ENCODE data around the gene HSPG2.
A peak's percentile ranks its signal among the peaks of the same experiment; 100 is the strongest.
"Not testable (repeated sequence)": the region's sequence is repeated elsewhere in the genome, so short reads cannot be mapped to it uniquely, and the experiment has no call there.

Gene HSPG2

DNA sequence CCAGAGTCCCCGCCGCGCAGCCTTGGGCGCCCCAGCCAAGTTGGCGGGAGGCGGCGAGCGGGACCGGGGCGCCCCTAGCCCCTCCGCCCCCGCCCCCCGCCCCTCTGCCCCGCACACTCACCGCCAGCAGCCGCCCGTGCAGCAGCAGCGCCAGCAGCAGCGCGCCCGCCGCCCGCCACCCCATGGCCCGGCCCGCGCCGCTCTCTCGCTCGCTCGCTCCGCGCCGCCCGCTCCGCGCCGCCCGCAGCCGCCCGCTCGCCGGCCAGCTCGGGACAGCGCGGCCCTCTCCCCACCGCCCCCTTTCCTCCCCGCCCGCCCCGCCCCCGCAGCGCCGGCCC, at the start of gene HSPG2:
HSPG2 (minus strand) TSS at position 277 of the 338 bp plus-strand sequence; CDS start at position 184, 93 bp downstream.
- no peak for DNase-seq (ENCODE audit: low read depth, low spot score)

DNA sequence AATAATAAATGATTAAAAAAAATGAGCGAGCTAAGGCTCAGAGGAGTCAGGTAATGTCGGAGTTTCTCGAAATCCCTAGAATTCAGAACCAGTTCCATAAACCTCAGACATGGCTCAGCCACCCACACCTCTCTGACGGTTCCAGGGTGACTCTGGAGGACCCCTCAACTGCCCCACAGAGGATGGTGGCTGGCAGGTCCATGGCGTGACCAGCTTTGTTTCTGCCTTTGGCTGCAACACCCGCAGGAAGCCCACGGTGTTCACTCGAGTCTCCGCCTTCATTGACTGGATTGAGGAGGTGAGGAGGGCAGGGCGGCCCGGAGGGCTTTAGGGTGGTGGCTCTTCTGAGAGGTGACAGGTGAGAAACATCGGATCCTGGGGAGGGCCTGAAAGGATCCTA, 49.3 kb upstream of the HSPG2 start:
- not testable (repeated sequence) for DNase-seq (ENCODE audit: low read depth, low spot score)

DNA sequence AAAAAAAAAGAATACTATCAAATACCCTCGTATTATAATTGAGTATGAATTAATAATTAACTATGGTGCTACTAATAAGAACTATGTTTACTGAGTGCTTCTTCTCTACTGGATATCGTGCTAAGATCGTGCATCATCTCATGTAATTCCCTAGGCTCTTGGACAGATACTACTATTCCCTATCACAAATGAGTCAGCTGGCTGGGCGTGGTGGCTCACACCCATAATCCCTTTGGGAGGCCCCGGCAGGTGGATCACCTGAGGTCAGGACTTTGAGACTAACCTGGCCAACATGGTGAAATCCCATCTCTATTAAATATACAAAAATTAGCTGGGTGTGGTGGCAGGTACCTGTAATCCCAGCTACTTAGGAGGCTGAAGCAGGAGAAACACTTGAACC, 48.8 kb upstream of the HSPG2 start:
- DNase-seq (ENCODE audit: low read depth, low spot score), result not testable (repeated sequence)

DNA sequence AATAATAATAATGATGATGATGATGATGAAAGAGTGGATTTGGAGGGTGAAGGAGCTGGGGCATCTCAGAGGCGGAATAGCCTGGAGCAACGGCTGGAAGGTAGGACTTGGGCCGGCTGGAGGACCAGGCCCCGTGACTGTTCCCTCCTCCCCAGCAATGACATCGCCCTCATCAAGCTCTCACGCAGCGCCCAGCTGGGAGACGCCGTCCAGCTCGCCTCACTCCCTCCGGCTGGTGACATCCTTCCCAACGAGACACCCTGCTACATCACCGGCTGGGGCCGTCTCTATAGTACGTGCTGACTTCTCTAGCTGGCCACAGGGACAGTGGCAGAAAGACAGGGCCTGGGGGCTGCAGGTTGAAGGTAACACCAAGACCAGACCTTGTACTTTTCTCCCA, 46.4 kb upstream of the HSPG2 start:
- DNase-seq (ENCODE audit: low read depth, low spot score), result not testable (repeated sequence)

DNA sequence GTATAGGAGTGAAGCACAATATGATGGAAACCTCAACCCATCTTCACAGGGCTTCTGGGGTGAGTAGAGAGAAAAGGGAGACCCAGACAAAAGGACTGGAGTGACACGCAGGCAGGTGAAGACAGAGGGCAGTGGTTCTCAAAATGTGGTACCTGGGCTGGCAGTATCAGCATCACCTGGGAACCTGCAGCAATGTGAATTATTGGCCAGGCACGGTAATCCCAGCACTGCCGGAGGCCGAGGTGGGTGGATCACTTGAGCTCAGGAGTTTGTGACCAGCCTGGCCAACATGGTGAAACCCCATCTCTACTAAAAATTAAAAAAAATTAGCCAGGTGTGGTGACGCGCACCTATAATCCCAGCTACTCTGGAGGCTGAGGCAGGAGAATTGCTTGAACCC, 45.0 kb upstream of the HSPG2 start:
- DNase-seq (ENCODE audit: low read depth, low spot score), result not testable (repeated sequence)

DNA sequence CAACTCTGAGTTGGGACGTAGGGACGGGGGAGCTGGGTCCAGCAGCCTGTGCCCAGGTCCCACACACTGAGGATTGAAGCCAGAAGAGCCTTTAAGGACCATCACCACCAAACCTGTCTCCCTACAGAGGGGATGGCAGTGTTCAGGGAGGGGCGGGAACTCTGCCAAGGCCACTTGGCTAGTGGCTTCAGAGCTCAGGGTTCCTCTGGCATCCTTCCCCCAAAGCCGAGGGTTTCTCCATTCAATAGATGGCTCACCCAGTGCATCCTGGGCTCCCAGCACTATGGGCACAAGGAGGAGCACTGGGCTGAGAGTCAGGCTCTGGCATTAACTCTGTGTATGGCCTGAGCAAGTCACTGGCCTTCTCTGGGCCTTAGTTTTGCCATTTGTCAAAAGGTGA, 44.1 kb upstream of the HSPG2 start:
- DNase-seq (ENCODE audit: low read depth, low spot score), result not testable (repeated sequence)

DNA sequence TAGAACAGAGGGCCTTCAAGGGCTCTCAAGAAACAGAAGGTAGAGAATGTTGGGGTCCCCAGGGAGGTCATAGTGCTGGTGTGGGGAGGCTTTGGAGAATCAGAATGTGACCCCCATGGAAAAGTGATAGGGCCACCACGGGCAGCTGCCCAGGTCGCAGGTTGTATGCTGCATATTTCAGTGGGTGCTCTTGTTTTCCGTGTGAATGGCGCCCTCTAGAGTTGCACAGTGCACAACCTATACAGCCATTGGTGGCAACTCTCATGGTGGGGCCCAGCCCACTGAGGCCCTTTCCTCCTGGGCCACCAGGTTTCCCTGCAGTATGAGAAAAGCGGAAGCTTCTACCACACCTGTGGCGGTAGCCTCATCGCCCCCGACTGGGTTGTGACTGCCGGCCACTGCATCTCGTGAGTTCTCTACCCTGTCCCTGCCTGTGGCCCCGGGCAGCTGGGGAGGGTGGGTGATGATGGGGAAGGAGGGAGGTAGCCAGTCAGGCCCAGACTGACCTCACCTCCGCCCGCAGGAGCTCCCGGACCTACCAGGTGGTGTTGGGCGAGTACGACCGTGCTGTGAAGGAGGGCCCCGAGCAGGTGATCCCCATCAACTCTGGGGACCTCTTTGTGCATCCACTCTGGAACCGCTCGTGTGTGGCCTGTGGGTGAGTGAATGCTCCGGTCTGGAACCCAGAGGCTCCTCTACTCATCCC, 43.6 kb upstream of the HSPG2 start:
- DNase-seq (ENCODE audit: low read depth, low spot score), result not testable (repeated sequence)

DNA sequence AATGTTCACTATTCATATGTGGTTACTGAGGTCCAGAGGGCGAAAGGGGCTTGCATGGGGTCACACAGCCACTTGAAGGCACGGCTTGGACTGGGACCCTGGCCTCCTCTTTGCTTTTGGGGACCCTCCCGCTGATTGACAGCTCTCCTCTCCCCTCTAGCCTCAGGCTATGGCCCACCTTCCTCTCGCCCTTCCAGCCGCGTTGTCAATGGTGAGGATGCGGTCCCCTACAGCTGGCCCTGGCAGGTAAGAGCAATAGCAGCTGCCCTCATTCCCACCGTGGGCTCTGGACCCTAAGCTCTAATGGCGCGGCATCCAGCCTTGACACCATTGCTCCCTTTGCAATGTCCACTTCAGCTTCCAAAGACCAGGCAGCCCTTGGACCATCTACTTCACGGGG, 41.1 kb upstream of the HSPG2 start:
- DNase-seq (ENCODE audit: low read depth, low spot score), result not testable (repeated sequence)

DNA sequence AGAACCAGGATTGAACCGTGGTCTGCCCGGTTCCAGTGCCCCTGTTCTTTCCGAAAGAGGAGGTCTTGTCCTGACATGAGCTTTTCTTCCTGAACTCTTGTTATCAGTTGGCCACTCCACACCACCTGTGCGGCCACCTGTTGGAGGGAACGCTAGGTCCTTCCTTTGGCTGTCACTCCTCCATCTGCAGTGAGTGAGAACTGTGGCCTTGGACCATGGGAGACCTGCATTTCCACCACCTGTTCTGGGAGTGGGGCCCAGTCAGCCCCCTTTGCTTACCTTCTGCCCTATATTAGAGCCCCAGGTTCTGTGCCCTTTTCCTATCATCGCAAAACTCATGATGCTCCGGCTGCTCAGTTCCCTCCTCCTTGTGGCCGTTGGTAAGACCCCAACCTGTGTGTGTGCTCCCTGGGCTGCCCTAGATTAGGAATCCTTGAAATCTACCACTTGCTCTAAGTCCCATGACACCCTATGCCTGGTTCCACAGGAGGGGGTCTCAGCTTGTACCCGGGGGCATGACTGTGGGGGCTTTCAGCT, 39.7 kb upstream of the HSPG2 start, which contains the start of gene CELA3B:
CELA3B (plus strand) TSS at position 320 of the 537 bp plus-strand sequence; CDS start at position 338, 18 bp downstream.
- not testable (repeated sequence) for DNase-seq (ENCODE audit: low read depth, low spot score)

DNA sequence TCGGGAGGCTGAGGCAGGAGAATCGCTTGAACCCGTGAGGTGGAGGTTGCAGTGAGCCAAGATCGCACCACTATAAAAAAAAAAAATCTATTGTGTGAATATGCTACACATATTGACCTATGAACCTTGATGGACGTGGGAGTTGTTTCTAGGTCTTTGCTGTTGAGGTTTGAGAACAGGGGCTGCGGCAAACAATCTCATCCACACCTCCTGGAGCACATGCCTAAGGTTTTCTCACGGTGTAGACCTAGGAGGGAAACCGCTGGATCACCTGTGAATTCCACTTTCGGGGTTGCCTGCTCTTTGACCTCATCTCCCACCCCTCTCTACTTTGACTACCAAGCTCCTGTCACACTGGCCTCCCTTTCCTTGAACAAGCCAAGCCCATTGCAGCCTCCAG, 38.2 kb upstream of the HSPG2 start:
- not testable (repeated sequence) for DNase-seq (ENCODE audit: low read depth, low spot score)

DNA sequence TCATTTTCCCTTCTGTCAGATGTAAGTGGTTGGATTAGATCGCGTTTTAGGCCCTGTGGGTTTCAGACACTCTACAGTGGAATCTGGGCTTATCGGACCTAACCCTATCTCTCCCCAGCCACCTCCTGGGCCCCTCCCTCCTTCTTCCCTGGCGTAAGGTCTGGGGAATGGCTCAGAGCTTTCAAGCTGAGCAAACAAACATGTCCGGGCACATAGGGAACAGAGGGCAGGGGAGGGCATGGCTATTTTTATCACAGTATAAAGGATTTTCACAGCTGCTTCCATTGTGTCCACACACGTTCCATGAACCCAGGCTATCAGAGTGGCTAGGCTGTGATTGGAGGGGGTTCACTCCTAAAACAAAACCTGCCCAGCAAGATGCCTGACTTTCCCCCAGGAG, 37.6 kb upstream of the HSPG2 start:
- not testable (repeated sequence) for DNase-seq (ENCODE audit: low read depth, low spot score)

DNA sequence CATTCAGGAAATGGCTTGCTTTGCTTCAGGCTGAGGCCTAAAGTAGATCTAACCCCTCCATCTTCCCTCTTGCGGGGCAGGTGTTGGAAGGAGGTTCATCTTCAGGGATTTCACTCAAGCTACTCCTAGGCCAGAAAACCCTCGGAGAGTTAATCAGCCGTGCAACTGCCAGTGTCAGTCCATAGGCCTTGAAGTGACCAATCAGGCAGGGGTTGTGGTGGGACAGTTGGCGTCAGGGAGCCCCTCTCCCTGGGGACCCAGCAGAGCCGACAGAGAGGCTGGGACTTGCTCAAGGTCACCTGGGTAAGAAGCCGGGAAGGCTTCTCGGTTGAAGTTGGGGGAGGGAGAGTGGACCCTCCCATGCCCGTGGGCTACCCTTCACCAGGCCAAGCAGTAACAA, 36.8 kb upstream of the HSPG2 start:
- not testable (repeated sequence) for DNase-seq (ENCODE audit: low read depth, low spot score)

DNA sequence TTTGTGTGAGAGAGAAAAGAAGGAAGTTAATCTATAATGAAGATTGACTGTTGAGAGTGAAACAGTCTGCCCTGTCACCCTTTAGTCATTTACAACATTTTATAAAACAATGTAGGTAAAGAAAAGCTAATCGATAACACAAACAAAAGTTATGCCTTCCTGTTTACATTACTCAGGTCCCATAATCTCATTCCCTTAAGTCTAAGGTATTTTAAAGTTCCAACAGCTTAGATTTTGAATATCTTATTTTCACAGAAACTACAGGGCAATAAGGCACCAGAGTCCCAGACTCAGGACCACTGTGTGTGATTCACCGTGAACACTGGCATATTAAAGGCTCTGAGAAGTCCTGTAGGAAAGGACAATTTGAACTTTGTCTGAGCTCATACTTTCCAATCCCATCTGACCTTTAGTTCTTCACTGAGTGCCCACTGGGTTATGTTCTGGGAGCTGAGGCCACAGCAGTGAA, 35.9 kb upstream of the HSPG2 start:
- DNase-seq (ENCODE audit: low read depth, low spot score), result not testable (repeated sequence)

DNA sequence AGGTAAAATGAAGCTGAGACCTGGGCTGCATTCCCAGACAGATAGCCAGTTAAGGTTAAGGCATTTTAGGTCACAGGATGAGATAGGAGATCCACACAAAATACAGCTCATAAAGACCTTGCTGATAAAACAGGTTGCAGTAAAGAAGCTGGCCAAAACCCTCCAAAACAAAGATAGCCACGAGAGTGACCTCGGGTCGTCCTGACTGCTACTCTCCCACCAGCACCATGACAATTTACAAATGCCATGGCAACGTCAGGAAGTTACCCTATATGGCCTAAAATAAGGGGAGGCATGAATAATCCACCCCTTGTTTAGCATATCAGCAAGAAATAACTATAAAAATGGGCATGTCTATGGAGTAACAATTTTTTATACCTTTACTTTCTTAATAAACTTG, 33.4 kb upstream of the HSPG2 start:
- not testable (repeated sequence) for DNase-seq (ENCODE audit: low read depth, low spot score)

DNA sequence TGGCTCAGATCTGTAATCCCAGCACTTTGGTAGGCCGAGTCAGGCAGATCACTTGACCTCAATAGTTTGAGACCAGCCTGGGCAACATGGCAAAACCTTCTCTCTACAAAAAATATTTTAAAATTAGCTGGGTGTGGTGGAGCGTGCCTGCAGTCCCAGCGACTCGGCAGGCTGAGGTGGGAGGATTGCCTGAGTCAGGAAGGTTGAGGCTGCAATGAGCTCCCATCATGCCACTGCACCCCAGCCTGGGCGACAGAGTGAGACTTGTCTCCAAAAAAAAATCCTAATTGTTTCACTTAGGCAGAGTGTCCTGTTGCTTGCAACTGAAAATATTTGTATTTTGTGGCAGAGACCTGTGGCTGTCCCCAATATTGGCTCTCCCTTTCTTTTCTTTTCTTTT, 32.0 kb upstream of the HSPG2 start:
- not testable (repeated sequence) for DNase-seq (ENCODE audit: low read depth, low spot score)

DNA sequence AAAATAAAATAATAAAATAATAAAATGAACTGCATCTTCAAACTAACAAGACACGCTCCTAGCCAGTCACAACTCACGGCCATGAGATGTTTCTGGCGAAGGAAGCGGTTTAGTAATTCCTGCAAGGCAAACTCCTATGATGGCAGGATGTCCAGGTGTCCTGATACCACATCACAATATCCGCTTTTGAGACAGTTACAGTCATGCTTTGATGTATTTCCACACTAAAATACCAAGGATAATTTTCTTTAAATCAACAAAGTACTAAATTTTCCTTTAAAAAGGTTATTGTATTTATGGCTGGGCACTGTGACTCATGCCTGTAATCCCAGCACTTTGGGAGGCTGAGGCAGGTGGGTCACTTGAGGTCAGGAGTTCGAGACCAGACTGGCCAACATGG, 30.1 kb upstream of the HSPG2 start:
- not testable (repeated sequence) for DNase-seq (ENCODE audit: low read depth, low spot score)

DNA sequence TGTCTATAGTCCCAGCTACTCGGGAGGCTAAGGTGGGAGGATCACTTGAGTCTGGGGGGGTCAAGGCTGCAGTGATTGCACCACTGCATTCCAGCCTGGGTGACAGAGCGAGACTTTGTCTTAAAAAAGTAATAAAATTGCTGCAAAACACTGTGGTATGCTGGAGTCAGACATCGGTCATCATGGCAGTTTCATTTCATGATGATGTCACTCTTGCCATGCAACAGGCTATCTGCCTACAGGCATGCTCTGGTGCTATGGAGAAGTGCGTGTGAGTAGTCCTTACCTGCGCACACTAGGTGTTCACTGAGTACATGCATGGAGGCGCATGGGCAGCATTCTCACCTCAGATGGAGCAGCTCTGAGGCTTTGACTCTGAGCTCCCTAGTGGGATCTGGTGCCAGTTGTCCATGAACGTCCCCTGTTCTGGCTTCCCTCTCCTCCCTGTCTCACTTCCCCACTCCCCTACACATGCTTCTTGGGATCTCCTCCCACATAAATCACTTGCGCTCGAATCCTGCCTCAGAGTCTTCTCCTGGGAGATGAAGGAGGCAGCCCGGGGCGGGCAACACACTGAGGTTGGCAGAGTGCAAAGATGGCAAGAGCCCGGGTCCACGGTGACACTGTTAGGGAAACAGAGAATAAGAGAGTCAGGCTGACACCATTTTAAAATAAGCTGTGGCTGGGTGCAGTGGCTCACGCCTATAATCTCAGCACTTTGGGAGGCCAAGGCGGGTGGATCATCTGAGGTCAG, 29.3 kb upstream of the HSPG2 start:
- DNase-seq (ENCODE audit: low read depth, low spot score), result peak; percentile 49

DNA sequence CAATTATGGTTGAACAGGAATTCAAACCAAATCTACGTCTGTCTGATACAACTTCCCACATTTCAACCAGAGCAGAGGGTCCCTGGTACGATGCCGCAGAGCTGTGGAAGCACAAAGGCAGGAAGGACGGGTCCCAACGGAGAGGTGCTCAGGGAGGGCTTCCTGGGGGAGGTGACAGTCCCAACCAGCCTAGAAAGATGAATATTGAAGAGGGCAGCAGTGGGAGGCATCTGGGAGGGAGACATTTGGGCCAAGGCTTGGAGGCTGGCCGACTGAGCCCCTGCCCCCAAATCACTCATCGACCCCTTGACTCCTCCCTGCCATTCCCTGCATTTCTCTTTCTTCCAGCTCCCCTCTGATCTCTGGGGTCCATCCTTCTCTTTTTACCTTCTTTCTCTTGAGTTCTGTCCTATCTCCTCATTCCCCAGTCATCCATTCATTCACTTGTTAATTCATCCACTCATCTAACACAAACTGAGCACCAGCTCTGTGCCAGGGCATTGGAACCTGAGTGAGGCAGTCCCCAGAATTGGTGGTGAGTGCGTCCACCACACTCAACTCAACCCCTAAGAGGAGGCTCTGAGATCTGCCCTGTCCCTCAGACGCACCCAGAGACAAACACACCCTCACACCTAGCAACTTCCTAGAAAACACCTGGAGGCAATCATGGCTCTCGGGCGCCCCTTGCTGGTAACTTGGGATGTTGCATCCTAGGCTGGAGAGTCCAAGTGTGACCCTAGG, 26.5 kb upstream of the HSPG2 start:
- peak; percentile 83 for DNase-seq (ENCODE audit: low read depth, low spot score)

DNA sequence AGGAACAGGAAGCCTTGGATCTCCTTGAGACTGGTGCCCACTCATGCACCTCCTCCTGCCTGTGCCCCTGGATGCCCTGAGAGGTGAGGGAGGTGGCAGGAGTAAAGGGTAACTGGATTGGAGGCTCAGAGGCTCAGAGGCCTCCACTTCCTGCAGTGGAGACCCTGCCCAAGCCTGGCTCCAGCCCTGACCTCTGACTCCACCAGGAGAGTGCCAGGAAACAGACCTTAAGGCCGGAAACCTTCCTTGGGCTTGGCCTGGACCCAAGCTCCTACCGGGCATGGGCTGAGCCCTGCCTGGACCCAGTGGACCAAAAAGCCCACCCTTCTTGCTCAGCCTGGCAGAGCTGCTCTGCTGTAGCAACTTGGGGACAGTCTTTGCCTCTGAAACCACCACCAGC, 24.7 kb upstream of the HSPG2 start:
- DNase-seq (ENCODE audit: low read depth, low spot score), result no peak

DNA sequence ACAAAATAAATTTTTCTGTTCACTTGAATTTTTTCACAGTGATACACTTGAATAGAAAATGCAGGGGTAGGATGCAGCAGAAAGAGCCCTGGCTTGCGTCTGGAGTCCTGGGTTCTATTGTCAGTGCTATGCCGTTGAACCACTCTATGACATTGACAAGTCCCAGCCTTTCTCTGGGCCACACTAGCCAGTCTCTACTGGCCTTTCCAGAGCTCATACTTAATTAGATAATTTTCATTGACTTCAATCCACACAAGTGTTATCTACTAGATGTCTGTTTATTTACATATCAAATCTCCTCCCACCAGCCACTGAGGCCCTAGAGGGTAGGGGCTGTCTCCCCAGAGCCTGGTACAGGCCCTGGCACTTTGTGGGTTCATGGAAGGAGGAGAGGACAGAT, 24.2 kb upstream of the HSPG2 start:
- DNase-seq (ENCODE audit: low read depth, low spot score), result no peak

DNA sequence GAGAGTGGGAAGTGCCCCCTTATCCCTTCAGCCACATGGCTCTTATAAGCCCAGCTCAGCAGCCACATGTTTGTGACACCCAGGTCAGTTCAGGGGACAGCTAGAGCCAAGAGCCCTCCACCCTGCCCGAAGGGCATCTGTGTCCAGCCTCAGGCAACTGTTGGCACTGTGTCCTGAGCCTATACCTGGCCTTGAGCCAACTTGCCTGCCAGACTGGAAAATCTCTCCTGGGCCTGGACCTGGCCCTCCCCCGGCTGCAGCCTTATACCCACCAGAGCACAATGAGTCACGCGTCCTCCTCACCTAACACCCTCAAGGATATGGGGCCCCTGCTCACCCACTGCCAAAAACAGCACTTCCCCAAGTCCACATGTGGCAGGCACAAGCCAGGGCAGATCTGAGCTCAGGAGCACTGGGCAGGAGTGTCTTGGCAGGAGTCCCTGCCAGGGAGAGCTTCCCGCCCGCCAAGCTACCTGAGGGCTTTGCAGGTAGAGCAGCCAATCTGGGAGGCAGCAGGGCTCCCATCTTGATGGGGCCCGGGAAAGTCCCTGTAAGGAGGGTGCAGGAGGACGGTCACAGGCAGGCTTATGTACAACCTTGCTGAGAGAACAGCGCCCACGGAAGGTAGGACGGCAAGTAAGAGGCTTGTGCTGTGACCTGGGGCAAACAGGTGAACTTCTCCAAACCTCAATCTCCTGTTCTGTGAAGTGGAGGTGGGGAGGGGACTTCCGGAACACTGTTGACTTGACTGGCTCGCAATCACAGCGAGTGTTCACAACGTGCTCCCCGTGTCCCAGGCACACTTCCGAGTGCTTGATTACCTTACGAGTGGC, 19.8 kb upstream of the HSPG2 start:
- peak; percentile 80 for DNase-seq (ENCODE audit: low read depth, low spot score)
